HepG2 (cell line): ENCODE data around the gene HSD11B1L. TPM values are rescaled to one million over a fixed set of nuclear protein-coding genes. Genes with fewer than 3 reads are reported as not detected.

ENCODE experiments used
- CHD2 ChIP-seq: IDR thresholded peaks from 2 replicates; pipeline ENCODE4 v1.6.1; 2011; ENCODE audit warnings: low read depth, low read length, improper control_type of control experiment
- FOSL2 ChIP-seq: sonication (generic); formaldehyde crosslinking; IDR thresholded peaks from 2 replicates; pipeline ENCODE4 v1.4.0; 2020; ENCODE audit warnings: missing genetic modification reagents
- KLF11 ChIP-seq: IDR thresholded peaks from 2 replicates; pipeline ENCODE4 v1.6.1; 2016; ENCODE audit warnings: missing compliant biosample characterization
- KLF12 ChIP-seq: sonication (generic); formaldehyde crosslinking; IDR thresholded peaks from 2 replicates; pipeline ENCODE4 v1.4.0; 2020; ENCODE audit warnings: missing genetic modification reagents, borderline replicate concordance
- KMT2B ChIP-seq: IDR thresholded peaks from 2 replicates; pipeline ENCODE4 v1.6.1; 2016; ENCODE audit warnings: missing genetic modification reagents, missing compliant biosample characterization
- MIXL1 ChIP-seq: IDR thresholded peaks from 2 replicates; pipeline ENCODE4 v1.6.1; 2016
- NR2C2 ChIP-seq: sonication (generic); formaldehyde crosslinking; IDR thresholded peaks from 2 replicates; pipeline ENCODE4 v1.4.0; 2020; ENCODE audit warnings: missing genetic modification reagents, mild to moderate bottlenecking, moderate library complexity, borderline replicate concordance
- PAXIP1 ChIP-seq: sonication (generic); formaldehyde crosslinking; conservative IDR thresholded peaks from 2 replicates; pipeline ENCODE4 v1.4.0; 2020; ENCODE audit warnings: mild to moderate bottlenecking, missing genetic modification reagents, moderate library complexity
- POLR2AphosphoS5 ChIP-seq: IDR thresholded peaks from 2 replicates; pipeline ENCODE4 v1.6.1; 2012; ENCODE audit warnings: low read depth, low read length
- RAD51 ChIP-seq: fragments of 450-650 bp; IDR thresholded peaks from 2 replicates; pipeline ENCODE4 v1.6.1; 2016; ENCODE audit warnings: borderline replicate concordance
- RARA ChIP-seq: IDR thresholded peaks from 2 replicates; pipeline ENCODE4 v1.6.1; 2016; ENCODE audit warnings: missing genetic modification reagents, missing compliant biosample characterization
- RBFOX2 ChIP-seq: fragments of 200-400 bp; formaldehyde crosslinking; IDR thresholded peaks from 2 replicates; pipeline ENCODE4 v1.6.1; 2017; ENCODE audit warnings: low read depth, mild to moderate bottlenecking, low read length
- RNF219 ChIP-seq: sonication (generic); formaldehyde crosslinking; IDR thresholded peaks from 2 replicates; pipeline ENCODE4 v1.5.0; 2020; ENCODE audit warnings: mild to moderate bottlenecking, missing genetic modification reagents
- SALL2 ChIP-seq: sonication (generic); formaldehyde crosslinking; IDR thresholded peaks from 2 replicates; pipeline ENCODE4 v1.8.1; 2023; ENCODE audit warnings: mild to moderate bottlenecking, missing genetic modification reagents, inconsistent platforms
- SNAPC4 ChIP-seq: sonication (generic); formaldehyde crosslinking; IDR thresholded peaks from 2 replicates; pipeline ENCODE4 v1.4.0; 2020; ENCODE audit warnings: mild to moderate bottlenecking, missing genetic modification reagents
- SRY ChIP-seq: sonication (generic); formaldehyde crosslinking; IDR thresholded peaks from 2 replicates; pipeline ENCODE4 v1.8.0; 2022; ENCODE audit warnings: mild to moderate bottlenecking, missing genetic modification reagents
- U2AF1 ChIP-seq: fragments of 200-400 bp; formaldehyde crosslinking; optimal IDR thresholded peaks from 2 replicates; pipeline ENCODE3; 2017; ENCODE audit warnings: mild to moderate bottlenecking, low read depth, low read length
- ZFY ChIP-seq: sonication (generic); formaldehyde crosslinking; IDR thresholded peaks from 2 replicates; pipeline ENCODE4 v1.4.0; 2020; ENCODE audit warnings: missing genetic modification reagents
- ZNF672 ChIP-seq: sonication (generic); formaldehyde crosslinking; IDR thresholded peaks from 2 replicates; pipeline ENCODE4 v1.8.1; 2022; ENCODE audit warnings: missing genetic modification reagents
- ZSCAN25 ChIP-seq: sonication (generic); formaldehyde crosslinking; IDR thresholded peaks from 2 replicates; pipeline ENCODE4 v1.8.0; 2022; ENCODE audit warnings: mild to moderate bottlenecking, missing genetic modification reagents
- polyA plus RNA-seq, 8 experiments: library from polyadenylated mRNA; depleted of rRNA in 3 of 8; stranded (reverse) in 7 of 8; unstranded in 1 of 8; fragments of >200 nt; fragmentation: Illumina TruSeq in 4 of 8; extraction: Trizol in 4 of 8; gene quantifications; 2 replicates each; pipeline versions ENCODE4 v1.2.1 to v1.2.3, GENCODE V29; 2011 to 2016; ENCODE audit warnings: low read depth in 4 of 8, missing spikeins in 1 of 8, mixed read lengths in 1 of 8; ENCODE audit not compliant: insufficient read depth in 1 of 8
- total RNA-seq, 5 experiments: library from RNA; depleted of rRNA; stranded (reverse); fragments of >200 nt; fragmentation: Illumina TruSeq; extraction: Trizol; gene quantifications; 2 replicates each; pipeline ENCODE4 v1.2.3, GENCODE V29; 2016; ENCODE audit warnings: low read depth in 1 of 5

The HSD11B1L gene
- total and polyA plus RNA-seq, 2 of the 13 experiments (the other 11 are each of a cell fraction or from before 2014, with no cell fraction given) = 2.8 to 3.9 TPM

GRCh38 chr19:5691822-5692722 lies 11.2 kb downstream of the HSD11B1L start (continued):
- TF ChIP-seq PAXIP1 (CRISPR knock-in tag) = no peak
- TF ChIP-seq KLF12 = no peak
- TF ChIP-seq SALL2 (CRISPR knock-in tag) = no peak
- peak; percentile 93 for TF ChIP-seq RBFOX2
- TF ChIP-seq KMT2B (CRISPR knock-in tag) = no peak
- TF ChIP-seq FOSL2 (CRISPR knock-in tag) = 0 out of 2 replicates have a peak, but pooled peaks have one; percentile 4
- TF ChIP-seq ZNF672 (CRISPR knock-in tag) = no peak
- TF ChIP-seq CHD2 = no peak
- TF ChIP-seq ZSCAN25 (CRISPR knock-in tag) = peak; percentile 64; the same call in 1 of the 2 replicates
- no peak for TF ChIP-seq MIXL1 (CRISPR knock-in tag)
- no peak for TF ChIP-seq KLF11 (CRISPR knock-in tag)
- peak; percentile 49; the same call in 1 of the 2 replicates for TF ChIP-seq SRY (CRISPR knock-in tag)
- no peak for TF ChIP-seq RNF219
- peak; percentile 16 for TF ChIP-seq POLR2AphosphoS5
- no peak for TF ChIP-seq RARA (CRISPR knock-in tag)
- 0 out of 2 replicates have a peak, but pooled peaks have one; percentile 18 for TF ChIP-seq ZFY (CRISPR knock-in tag)
- no peak for TF ChIP-seq SNAPC4 (CRISPR knock-in tag)
- TF ChIP-seq RAD51 = no peak
- TF ChIP-seq NR2C2 (CRISPR knock-in tag) = no peak
- TF ChIP-seq U2AF1 = no peak
